ENCODE data around the gene FAM53B.

Gene FAM53B

GRCh38 chr10:124656113-124656490 is 88.1 kb downstream of the FAM53B start:
- DNase-seq: no peak
- Histone ChIP-seq H3F3A (ENCODE audit: insufficient read depth, low read length) (no peaks in the 10 kb centered on the region), H3K4me3 (ENCODE audit: low read length) (no peak overlapping the region), H3K9ac (ENCODE audit: low read length) (no peak overlapping the region), H3K79me2 (ENCODE audit: low read length) (peaks cover 22% of the 10 kb centered on the region), H2AFZ (ENCODE audit: low read length) (no peak overlapping the region), H3K4me1 (ENCODE audit: low read length) (no peaks in the 10 kb centered on the region), H4K20me1 (ENCODE audit: insufficient read depth, low read length) (no peaks in the 10 kb centered on the region), H3K9me2 (replicated peaks; ENCODE audit: insufficient read depth, low read length) (no peaks in the 10 kb centered on the region), H3K4me2 (ENCODE audit: low read depth, low read length) (no peak overlapping the region), H3K27ac (ENCODE audit: low read length) (no peak overlapping the region), H3K9me3 (replicated peaks; ENCODE audit: insufficient read depth, low read length) (no peaks in the 10 kb centered on the region), H3K36me3 (replicated peaks; ENCODE audit: insufficient read depth, low read length) (no peaks in the 10 kb centered on the region), H3K27me3 (replicated peaks; ENCODE audit: insufficient read depth, low read length) (no peaks in the 10 kb centered on the region)
- TF ChIP-seq EZH2phosphoT487 (IDR thresholded peaks at IDR 0.05; ENCODE audit: low read length) (no peak), EZH2 (optimal IDR thresholded peaks at IDR 0.05; ENCODE audit: low read depth, low read length) (no peak)
- TF ChIP-seq, protein P1, sequence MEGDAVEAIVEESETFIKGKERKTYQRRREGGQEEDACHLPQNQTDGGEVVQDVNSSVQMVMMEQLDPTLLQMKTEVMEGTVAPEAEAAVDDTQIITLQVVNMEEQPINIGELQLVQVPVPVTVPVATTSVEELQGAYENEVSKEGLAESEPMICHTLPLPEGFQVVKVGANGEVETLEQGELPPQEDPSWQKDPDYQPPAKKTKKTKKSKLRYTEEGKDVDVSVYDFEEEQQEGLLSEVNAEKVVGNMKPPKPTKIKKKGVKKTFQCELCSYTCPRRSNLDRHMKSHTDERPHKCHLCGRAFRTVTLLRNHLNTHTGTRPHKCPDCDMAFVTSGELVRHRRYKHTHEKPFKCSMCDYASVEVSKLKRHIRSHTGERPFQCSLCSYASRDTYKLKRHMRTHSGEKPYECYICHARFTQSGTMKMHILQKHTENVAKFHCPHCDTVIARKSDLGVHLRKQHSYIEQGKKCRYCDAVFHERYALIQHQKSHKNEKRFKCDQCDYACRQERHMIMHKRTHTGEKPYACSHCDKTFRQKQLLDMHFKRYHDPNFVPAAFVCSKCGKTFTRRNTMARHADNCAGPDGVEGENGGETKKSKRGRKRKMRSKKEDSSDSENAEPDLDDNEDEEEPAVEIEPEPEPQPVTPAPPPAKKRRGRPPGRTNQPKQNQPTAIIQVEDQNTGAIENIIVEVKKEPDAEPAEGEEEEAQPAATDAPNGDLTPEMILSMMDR (IDR thresholded peaks at IDR 0.05; ENCODE audit: low read length): no peak

- Histone ChIP-seq H3K79me2 (ENCODE audit: low read length) (peaks cover 27% of the 10 kb centered on the region), H3F3A (ENCODE audit: insufficient read depth, low read length) (no peaks in the 10 kb centered on the region), H3K27ac (ENCODE audit: low read length) (no peak overlapping the region), H3K9me2 (replicated peaks; ENCODE audit: insufficient read depth, low read length) (no peaks in the 10 kb centered on the region), H3K36me3 (replicated peaks; ENCODE audit: insufficient read depth, low read length) (no peaks in the 10 kb centered on the region), H2AFZ (ENCODE audit: low read length) (no peak overlapping the region), H3K4me2 (ENCODE audit: low read depth, low read length) (no peak overlapping the region), H3K9ac (ENCODE audit: low read length) (no peak overlapping the region), H3K27me3 (replicated peaks; ENCODE audit: insufficient read depth, low read length) (no peaks in the 10 kb centered on the region), H3K9me3 (replicated peaks; ENCODE audit: insufficient read depth, low read length) (no peaks in the 10 kb centered on the region), H3K4me3 (ENCODE audit: low read length) (no peak overlapping the region), H3K4me1 (ENCODE audit: low read length) (no peaks in the 10 kb centered on the region), H4K20me1 (ENCODE audit: insufficient read depth, low read length) (no peaks in the 10 kb centered on the region)
- DNase-seq: no peak
- TF ChIP-seq EZH2 (optimal IDR thresholded peaks at IDR 0.05; ENCODE audit: low read depth, low read length): no peak
- TF ChIP-seq EZH2phosphoT487 (IDR thresholded peaks at IDR 0.05; ENCODE audit: low read length): no peak
- TF ChIP-seq, protein P1 (IDR thresholded peaks at IDR 0.05; ENCODE audit: low read length): no peak
Measured at GRCh38 chr10:124655191-124656112, 88.7 kb downstream of the FAM53B start.

DNA sequence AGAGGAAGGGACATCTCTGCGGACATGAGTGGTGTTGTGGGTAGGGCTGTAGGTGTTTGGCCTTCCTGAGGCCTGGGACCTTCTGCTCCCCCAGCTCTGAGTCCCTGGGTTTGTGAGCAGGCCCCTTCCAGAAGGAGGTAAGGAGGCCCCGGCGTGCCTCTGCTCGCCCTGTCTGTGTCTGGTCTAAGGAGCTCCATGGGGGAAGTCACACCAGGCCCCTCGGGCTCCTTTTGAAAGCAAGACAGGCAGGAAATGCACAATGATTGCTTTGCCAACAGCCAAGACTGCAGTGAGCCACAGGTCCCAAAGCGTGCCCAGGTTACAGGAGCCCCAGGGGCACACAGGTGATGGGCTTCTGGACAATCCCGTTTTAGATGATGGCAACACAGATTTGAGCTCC is 89.5 kb downstream of the FAM53B start:
- no peak overlapping the region for H3K9ac ChIP-seq (ENCODE audit: low read length)
- peaks cover 32% of the 10 kb centered on the region for H3K79me2 ChIP-seq (ENCODE audit: low read length)
- DNase-seq: no peak
- H3K27me3 ChIP-seq (replicated peaks; ENCODE audit: insufficient read depth, low read length): no peaks in the 10 kb centered on the region
- H3K4me1 ChIP-seq (ENCODE audit: low read length): peaks cover 2% of the 10 kb centered on the region; the same call in 1 of the 2 replicates
- H3F3A ChIP-seq (ENCODE audit: insufficient read depth, low read length): no peaks in the 10 kb centered on the region; the same call in 1 of the 2 replicates
- no peak overlapping the region for H3K4me2 ChIP-seq (ENCODE audit: low read depth, low read length)
- H3K27ac ChIP-seq (ENCODE audit: low read length): no peak overlapping the region
- H4K20me1 ChIP-seq (ENCODE audit: insufficient read depth, low read length): no peaks in the 10 kb centered on the region
- no peak overlapping the region for H2AFZ ChIP-seq (ENCODE audit: low read length)
- no peaks in the 10 kb centered on the region for H3K9me3 ChIP-seq (replicated peaks; ENCODE audit: insufficient read depth, low read length)
- no peak overlapping the region for H3K4me3 ChIP-seq (ENCODE audit: low read length)
- H3K9me2 ChIP-seq (replicated peaks; ENCODE audit: insufficient read depth, low read length): no peaks in the 10 kb centered on the region
- no peak for TF ChIP-seq EZH2phosphoT487 (IDR thresholded peaks at IDR 0.05; ENCODE audit: low read length)
- TF ChIP-seq, protein P1 (IDR thresholded peaks at IDR 0.05; ENCODE audit: low read length): no peak
- TF ChIP-seq EZH2 (optimal IDR thresholded peaks at IDR 0.05; ENCODE audit: low read depth, low read length): no peak
- no peaks in the 10 kb centered on the region for H3K36me3 ChIP-seq (replicated peaks; ENCODE audit: insufficient read depth, low read length)

All from MM.1S (cell line).